NCI-H446 treated with DMSO at 0.1 percent for 48 hours (cell line): ENCODE results near the gene USP33.
A peak's percentile ranks its signal among the peaks of the same experiment; 100 is the strongest.
"Not testable (repeated sequence)": the region's sequence is repeated elsewhere in the genome, so short reads cannot be mapped to it uniquely, and the experiment has no call there.

Source experiments
- DNase-seq: peaks from one replicate; lab custom pipeline; 2025; lab: John Stamatoyannopoulos, UW

The USP33 gene

DNA sequence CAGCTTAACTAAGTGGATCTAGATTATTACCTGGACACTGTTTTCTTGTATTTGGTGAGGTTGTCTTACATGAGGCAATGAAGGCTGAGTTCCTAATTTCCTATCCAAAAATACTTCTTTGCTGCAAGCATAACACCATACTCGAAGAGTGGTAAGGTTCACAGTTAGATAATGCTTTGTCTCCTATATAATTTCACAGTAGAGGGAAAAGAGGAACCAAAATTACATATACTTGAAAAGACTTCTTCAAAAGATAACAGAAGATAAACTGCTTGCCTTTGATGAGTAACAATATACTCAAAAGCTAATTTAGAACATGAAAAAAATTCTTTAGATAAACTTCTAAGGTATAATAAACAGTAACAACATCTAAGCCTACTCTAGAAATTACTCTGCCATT is 20.4 kb downstream of the USP33 start:
- DNase-seq, result no peak

GRCh38 chr1:77732090-77732489 is 27.6 kb downstream of the USP33 start:
- no peak for DNase-seq

GRCh38 chr1:77725706-77726105 is 33.9 kb downstream of the USP33 start:
- no peak for DNase-seq

DNA sequence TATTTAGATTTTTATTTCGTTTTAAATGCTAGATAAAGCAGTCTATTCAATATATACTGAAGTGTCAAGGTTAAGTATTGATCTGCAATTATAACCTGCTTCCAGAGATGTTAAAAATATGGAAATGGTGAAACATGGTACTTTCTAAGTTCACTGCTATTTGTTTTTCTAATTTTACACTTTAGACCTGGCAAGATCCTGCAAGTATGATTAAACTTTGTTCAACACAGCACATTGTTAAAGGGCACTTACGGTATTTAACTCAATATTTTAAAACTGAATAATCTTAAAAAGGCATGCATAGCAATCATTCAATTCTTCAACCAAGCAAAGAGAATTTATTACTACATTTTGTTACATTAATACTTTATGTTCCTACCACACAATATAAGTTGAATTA is 41.5 kb downstream of the USP33 start:
- no peak for DNase-seq

DNA sequence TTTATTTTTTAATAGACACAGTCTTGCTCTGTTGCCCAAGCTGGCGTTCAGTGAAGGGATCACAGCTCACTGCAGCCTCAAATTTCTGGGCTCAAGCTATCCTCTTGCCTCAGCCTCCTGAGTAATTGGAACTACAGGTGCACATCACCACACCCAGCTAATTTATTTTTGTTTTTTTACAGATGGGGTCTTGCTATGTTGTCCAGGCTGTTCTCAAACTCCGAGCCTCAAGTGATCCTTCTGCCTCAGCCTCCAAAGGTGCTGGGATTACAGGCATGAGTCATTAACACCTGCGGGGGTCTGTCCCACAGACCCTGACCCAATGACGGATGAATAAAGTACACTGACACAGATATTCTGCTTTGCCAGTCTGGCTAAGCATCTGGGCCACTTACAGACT is 43.6 kb downstream of the USP33 start:
- DNase-seq, result no peak

- no peak for DNase-seq
Measured at GRCh38 chr1:77709727-77710126, 49.9 kb downstream of the USP33 start.

DNA sequence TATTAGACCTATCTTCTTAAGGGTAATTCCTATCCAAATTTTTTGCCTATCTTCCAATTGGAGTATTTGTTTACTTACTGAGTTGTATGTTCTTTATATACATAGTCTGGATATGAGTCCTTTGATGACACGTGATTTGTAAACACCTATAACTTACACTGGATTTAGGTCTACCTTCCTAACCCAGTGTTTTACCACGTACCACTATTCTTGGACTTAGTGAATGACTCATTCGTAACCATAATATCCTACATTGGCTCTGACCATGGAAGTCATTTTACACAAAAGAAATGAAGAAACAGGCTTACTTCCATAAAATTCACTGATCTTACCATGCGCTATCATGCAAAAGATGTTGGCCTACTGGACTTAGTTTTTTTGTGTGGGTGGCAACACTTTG is 53.3 kb downstream of the USP33 start:
- DNase-seq, result no peak

- DNase-seq, result no peak
Measured at GRCh38 chr1:77704736-77705135, 54.9 kb downstream of the USP33 start.

GRCh38 chr1:77699673-77700072 is 60.0 kb downstream of the USP33 start:
- DNase-seq, result not testable (repeated sequence)

DNA sequence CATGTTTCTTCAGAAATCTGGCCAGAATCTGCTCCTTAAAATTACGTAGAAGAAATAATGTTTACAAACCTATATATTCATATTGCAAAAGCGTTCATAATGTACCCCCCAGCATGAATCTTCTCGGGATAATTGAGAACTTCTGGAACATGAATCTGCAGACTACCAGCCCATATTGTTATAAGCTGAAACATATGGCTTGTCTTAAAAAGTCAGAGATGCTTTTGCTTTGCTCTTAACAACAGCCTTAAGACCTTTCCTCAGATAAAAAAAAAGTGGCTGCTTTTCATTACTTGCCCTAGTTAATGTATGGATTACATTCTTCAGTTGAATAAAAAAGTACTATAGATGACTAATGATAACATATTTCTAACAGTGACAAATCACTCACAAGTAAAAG is 62.2 kb downstream of the USP33 start:
- no peak for DNase-seq

DNA sequence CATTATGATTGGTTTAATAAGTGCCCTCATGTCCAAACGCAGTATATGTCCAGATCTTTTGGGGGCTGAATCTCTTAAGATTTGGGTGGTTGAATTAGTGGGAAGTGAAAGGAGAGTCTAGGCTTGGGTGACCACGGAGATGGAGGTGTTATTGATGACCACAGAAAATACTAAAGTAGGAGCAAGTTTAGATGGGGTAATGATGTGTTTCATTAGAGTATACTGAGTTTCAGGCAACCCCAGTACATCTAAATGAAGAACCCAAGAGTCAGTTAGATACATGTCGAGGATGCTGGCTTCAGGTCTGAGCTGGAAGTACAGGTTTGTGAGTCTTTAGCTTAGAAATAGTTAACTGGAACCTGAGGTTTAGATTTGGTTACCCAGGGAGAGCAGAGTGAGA is 70.7 kb downstream of the USP33 start:
- no peak for DNase-seq

DNA sequence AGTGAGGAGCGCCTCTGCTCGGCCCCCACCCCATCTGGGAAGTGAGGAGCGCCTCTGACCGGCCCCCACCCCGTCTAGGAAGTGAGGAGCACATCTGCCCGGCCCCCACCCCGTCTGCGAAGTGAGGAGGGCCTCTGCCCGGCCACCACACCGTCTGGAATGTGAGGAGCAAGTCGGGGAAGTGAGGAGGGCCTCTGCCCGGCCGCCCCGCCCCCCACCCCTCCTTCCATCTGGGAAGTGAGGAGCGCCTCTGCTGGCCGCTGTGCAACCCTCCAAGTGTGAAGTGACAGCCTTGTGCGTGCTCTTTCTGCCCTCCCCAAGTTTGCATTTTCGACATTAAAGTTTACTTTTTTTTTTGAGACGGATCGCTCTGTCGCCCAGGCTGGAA is 72.1 kb downstream of the USP33 start:
- DNase-seq, result no peak

GRCh38 chr1:77686796-77687518 is 72.7 kb downstream of the USP33 start:
- no peak for DNase-seq

GRCh38 chr1:77683160-77684148 is 76.2 kb downstream of the USP33 start:
- DNase-seq, result peak; percentile 94

- peak; percentile 96 for DNase-seq
Measured at GRCh38 chr1:77682460-77683159, 77.0 kb downstream of the USP33 start, which contains the start of gene ZZZ3. TSS of gene ZZZ3 (minus strand) at chr1:77682658. CDS start at chr1:77633354, 49,304 bp downstream.

- DNase-seq, result no peak
Measured at GRCh38 chr1:77680173-77680572, 79.5 kb downstream of the USP33 start.

- DNase-seq, result no peak
Measured at GRCh38 chr1:77678660-77679610, 80.7 kb downstream of the USP33 start.

DNA sequence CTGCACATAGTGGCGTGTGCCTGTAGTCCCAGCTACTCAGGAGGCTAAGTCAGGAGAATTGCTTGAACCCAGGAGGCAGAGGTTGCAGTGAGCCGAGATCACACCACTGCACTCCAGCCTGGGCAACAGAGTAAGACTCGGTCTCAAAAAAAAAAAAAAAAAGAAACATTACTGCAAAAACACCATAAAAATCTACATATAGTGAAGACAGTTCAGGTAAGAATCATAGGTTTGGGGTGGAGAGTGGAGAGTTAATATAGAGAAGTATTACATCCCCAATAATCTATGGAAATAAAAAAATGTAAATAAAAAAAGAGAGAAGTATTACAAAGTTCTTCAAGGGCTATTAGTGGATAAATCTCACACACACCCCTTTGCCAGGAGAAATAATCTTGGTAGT is 84.8 kb downstream of the USP33 start:
- DNase-seq, result not testable (repeated sequence)

DNA sequence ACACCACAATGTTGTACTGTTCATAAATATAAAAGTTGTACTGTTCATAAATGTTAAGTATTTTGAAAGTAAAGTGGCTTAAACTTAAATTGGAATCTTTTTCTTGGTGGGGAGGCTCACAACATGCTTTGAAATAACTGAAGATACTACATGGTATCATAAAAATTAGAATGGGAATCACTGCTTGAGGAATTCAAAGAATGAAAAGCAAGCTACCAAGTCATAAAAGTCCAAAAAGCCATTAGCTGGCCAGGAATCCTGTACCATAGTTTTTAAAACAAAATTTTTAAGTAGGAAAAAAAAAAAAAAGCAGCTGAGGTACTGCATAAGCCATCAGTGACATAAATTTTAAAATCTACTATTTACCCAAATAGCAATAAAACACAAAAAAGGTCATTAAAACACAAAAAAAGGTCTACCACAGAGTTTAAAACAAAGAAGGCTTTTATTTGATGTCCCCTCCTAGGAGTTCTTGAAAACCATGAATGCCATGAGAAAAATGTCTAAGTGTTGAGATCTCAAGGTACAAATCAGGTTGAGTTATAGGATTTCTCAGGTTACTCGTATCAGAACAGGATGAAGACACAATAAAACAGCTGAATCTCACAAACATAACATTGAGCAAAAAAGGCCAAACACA is 85.8 kb downstream of the USP33 start:
- no peak for DNase-seq

GRCh38 chr1:77673030-77673429 is 86.6 kb downstream of the USP33 start:
- no peak for DNase-seq

DNA sequence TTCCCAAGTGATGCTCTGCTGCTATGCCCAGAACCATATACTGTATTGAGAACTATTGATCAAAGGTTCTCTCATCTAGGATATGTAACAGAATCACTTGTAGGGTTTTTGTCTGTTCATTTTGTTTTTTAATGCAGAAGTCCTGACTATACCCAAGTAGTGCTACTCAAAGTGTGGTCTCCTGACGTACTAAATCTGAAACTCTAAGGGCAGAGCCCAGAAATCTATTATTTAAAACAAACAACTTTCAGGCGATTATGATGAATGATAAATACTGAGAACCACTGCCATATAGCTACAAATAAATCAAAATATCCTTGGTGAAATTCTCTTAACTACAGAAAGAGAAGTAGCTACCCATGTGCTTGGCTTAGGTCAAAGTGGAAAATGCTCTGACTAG is 87.3 kb downstream of the USP33 start:
- no peak for DNase-seq
